H9 (cell line): Measurements from ENCODE around the gene DEPDC5. TPM values are rescaled to one million over a fixed set of nuclear protein-coding genes. Genes with fewer than 3 reads are reported as not detected.

Experiments
- DNase-seq: peaks from one replicate; pipeline ENCODE4 v3.0.0-alpha.2; 2017
- H2AFZ ChIP-seq: one replicate; pipeline ENCODE4 v1.6.1; 2013; ENCODE audit warnings: mild to moderate bottlenecking, low read length, control low read depth, moderate library complexity
- H2AK5ac ChIP-seq: 2 replicates; pipeline ENCODE4 v1.6.1; 2013; ENCODE audit warnings: low read length, control low read depth, mixed read lengths; ENCODE audit not compliant: insufficient read length
- H2BK120ac ChIP-seq: one replicate; pipeline ENCODE4 v1.6.1; 2013; ENCODE audit warnings: low read depth, mild to moderate bottlenecking, low read length, control low read depth, inconsistent platforms; ENCODE audit not compliant: poor library complexity, severe bottlenecking
- H2BK12ac ChIP-seq: 2 replicates; pipeline ENCODE4 v1.6.1; 2013; ENCODE audit warnings: low read length, control low read depth, mixed read lengths, low read depth; ENCODE audit not compliant: insufficient read length
- H2BK15ac ChIP-seq: 2 replicates; pipeline ENCODE4 v1.6.1; 2013; ENCODE audit warnings: low read depth, low read length, control low read depth
- H2BK20ac ChIP-seq: one replicate; pipeline ENCODE4 v1.6.1; 2013; ENCODE audit warnings: low read depth, mild to moderate bottlenecking, low read length, control low read depth, inconsistent platforms; ENCODE audit not compliant: poor library complexity, severe bottlenecking
- H2BK5ac ChIP-seq: 2 replicates; pipeline ENCODE4 v1.6.1; 2013; ENCODE audit warnings: low read length, control low read depth, mixed read lengths; ENCODE audit not compliant: insufficient read length
- H3K14ac ChIP-seq: 2 replicates; pipeline ENCODE4 v1.6.1; 2013; ENCODE audit warnings: low read length, control low read depth; ENCODE audit not compliant: insufficient read depth
- H3K18ac ChIP-seq: 2 replicates; pipeline ENCODE4 v1.6.1; 2013; ENCODE audit warnings: low read depth, mild to moderate bottlenecking, mixed read lengths, low read length, control low read depth; ENCODE audit not compliant: insufficient read length
- H3K23ac ChIP-seq: 2 replicates; pipeline ENCODE4 v1.6.1; 2013; ENCODE audit warnings: low read length, control low read depth, mixed read lengths, low read depth; ENCODE audit not compliant: insufficient read length
- H3K23me2 ChIP-seq: 2 replicates; pipeline ENCODE4 v1.6.1; 2013; ENCODE audit warnings: low read depth, mild to moderate bottlenecking, mixed read lengths, low read length, control low read depth; ENCODE audit not compliant: insufficient read length, poor library complexity, severe bottlenecking
- H3K27ac ChIP-seq: 2 replicates; pipeline ENCODE4 v1.5.1; 2013; ENCODE audit warnings: low read length, control low read depth, mixed read lengths, low read depth; ENCODE audit not compliant: insufficient read length
- H3K27me3 ChIP-seq: 2 replicates; pipeline ENCODE4 v1.6.1; 2013; ENCODE audit warnings: low read length, control low read depth, inconsistent platforms; ENCODE audit not compliant: insufficient read depth
- H3K4ac ChIP-seq: 2 replicates; pipeline ENCODE4 v1.6.1; 2013; ENCODE audit warnings: low read depth, mild to moderate bottlenecking, control low read depth, inconsistent platforms, low read length, moderate library complexity
- H3K4me1 ChIP-seq: 2 replicates; pipeline ENCODE4 v1.6.1; 2013; ENCODE audit warnings: low read length, control low read depth, inconsistent platforms; ENCODE audit not compliant: insufficient read depth
- H3K4me2 ChIP-seq: 2 replicates; pipeline ENCODE4 v1.6.1; 2013; ENCODE audit warnings: low read length, control low read depth, mixed read lengths; ENCODE audit not compliant: insufficient read length, insufficient read depth
- H3K56ac ChIP-seq: 2 replicates; pipeline ENCODE4 v1.6.1; 2013; ENCODE audit warnings: low read depth, mild to moderate bottlenecking, mixed read lengths, low read length, control low read depth; ENCODE audit not compliant: insufficient read length
- H3K79me1 ChIP-seq: 2 replicates; pipeline ENCODE4 v1.6.1; 2013; ENCODE audit warnings: low read depth, mild to moderate bottlenecking, moderate library complexity, low read length, control low read depth, inconsistent platforms; ENCODE audit not compliant: insufficient read depth, poor library complexity, severe bottlenecking
- H3K79me2 ChIP-seq: 2 replicates; pipeline ENCODE4 v1.6.1; 2013; ENCODE audit warnings: low read length, control low read depth, inconsistent platforms; ENCODE audit not compliant: insufficient read depth
- H3K9ac ChIP-seq: 2 replicates; pipeline ENCODE4 v1.6.1; 2013; ENCODE audit warnings: low read length, control low read depth, mixed read lengths; ENCODE audit not compliant: insufficient read length; ENCODE audit errors: extremely low read depth
- H3K9me3 ChIP-seq: one replicate; pipeline ENCODE4 v1.6.1; 2013; ENCODE audit warnings: low read depth, low read length, inconsistent platforms; ENCODE audit not compliant: control insufficient read depth
- H3T11ph ChIP-seq: one replicate; pipeline ENCODE4 v1.6.1; 2013; ENCODE audit warnings: mild to moderate bottlenecking, low read length, control low read depth, inconsistent platforms
- H4K20me1 ChIP-seq: one replicate; pipeline ENCODE4 v1.6.1; 2013; ENCODE audit not compliant: control insufficient read depth, insufficient read length, insufficient read depth
- H4K5ac ChIP-seq: 2 replicates; pipeline ENCODE4 v1.6.1; 2013; ENCODE audit warnings: low read depth, mild to moderate bottlenecking, mixed read lengths, low read length, control low read depth; ENCODE audit not compliant: insufficient read length
- H4K8ac ChIP-seq: replicated peaks from 2 replicates; pipeline ENCODE4 v1.6.1; 2013; ENCODE audit warnings: low read length, control low read depth, mixed read lengths, low read depth; ENCODE audit not compliant: insufficient read length
- H4K91ac ChIP-seq: 2 replicates; pipeline ENCODE4 v1.6.1; 2013; ENCODE audit warnings: low read depth, mild to moderate bottlenecking, moderate library complexity, mixed read lengths, low read length, control low read depth; ENCODE audit not compliant: insufficient read length
- H3K27ac Mint-ChIP-seq, 3 experiments: 2 replicates in 2 of 3; 3 replicates in 1 of 3; pipeline ENCODE4 v1.8.0; 2020 to 2021; ENCODE audit warnings: mixed read lengths in 3 of 3, mild to moderate bottlenecking in 1 of 3, moderate library complexity in 1 of 3
- H3K27me3 Mint-ChIP-seq: 2 replicates; pipeline ENCODE4 v1.8.0; 2021; ENCODE audit warnings: low read depth, mild to moderate bottlenecking, moderate library complexity, mixed read lengths
- H3K36me3 Mint-ChIP-seq, 3 experiments: 2 replicates in 2 of 3; 3 replicates in 1 of 3; pipeline ENCODE4 v1.8.0; 2020 to 2021; ENCODE audit warnings: low read depth in 3 of 3, mixed read lengths in 3 of 3; ENCODE audit not compliant: insufficient read depth in 1 of 3
- H3K4me1 Mint-ChIP-seq, 2 experiments: 2 replicates each; pipeline ENCODE4 v1.8.0; 2020; ENCODE audit warnings: mixed read lengths in 2 of 2
- H3K4me3 Mint-ChIP-seq, 2 experiments: 2 replicates in 1 of 2; 3 replicates in 1 of 2; pipeline ENCODE4 v1.8.0; 2020 to 2021; ENCODE audit warnings: mild to moderate bottlenecking in 2 of 2, mixed read lengths in 2 of 2, moderate library complexity in 1 of 2
- H3K9me3 Mint-ChIP-seq, 2 experiments: 2 replicates in 1 of 2; 3 replicates in 1 of 2; pipeline ENCODE4 v1.8.0; 2020; ENCODE audit warnings: mild to moderate bottlenecking in 2 of 2, mixed read lengths in 2 of 2, moderate library complexity in 1 of 2
- WGBS: extraction: QIAGEN DNeasy Blood & Tissue Kit; methylation state at CpG from one replicate; pipeline ENCODE4 v1.1.7; 2013; ENCODE audit warnings: missing lambda C conversion rate, low lambda C conversion rate, mixed read lengths; ENCODE audit not compliant: insufficient read length; ENCODE audit errors: extremely low coverage; 5-methylcytosine and 5-hydroxymethylcytosine counted together
- total RNA-seq: library from RNA; stranded (reverse); gene quantifications from 2 replicates; pipeline ENCODE4 v1.2.1, GENCODE V29; 2021
- TF ChIP-seq, protein P1 (sequence below): fragments of 200-600 bp; sonication (generic); conservative IDR thresholded peaks from 3 replicates; pipeline ENCODE4 v1.8.0; 2021; ENCODE audit warnings: antibody characterized with exemption, mild to moderate bottlenecking

DEPDC5 gene
- total RNA-seq, 1 experiment from 2014 or later, result 29.2 TPM

DNA sequence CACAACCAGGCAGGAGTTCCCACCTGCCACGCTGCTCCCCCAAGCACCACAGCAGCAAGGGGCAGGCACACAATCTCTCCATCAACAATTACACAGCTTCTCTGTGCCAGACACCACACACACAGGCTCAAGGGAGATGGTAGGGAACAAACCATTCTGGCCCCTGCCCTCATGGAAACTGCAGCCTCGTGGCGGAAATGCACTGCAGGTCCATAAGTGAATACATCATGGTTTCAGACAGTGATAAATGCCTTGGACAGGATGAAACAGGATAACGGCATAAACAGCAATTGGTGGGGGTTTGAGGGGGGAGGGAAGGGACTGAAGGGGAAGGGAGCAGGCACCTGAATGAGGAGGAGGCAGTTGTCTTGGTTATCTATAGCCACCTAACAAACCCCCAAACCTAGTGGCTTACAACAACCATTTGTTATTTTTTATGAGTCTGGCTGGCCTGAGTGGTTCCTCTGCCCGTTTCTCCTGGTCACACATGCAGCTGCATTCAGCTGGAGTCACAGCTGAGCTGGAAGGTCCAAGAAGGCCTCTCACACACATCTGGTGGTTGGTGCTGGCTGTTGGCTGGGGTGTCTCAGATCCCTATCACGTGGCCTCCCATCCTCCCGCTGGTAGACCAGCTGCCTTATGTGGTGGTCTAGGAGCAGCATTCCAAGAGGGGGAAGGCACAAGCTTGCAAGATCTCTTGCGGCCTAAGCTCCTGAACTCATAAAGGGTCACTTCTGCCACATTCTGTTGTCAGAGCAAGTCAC, 175.5 kb downstream of the DEPDC5 start:
- no peaks in the 10 kb centered on the region for H3K27me3 ChIP-seq
- H3K4me2 ChIP-seq, result no peak overlapping the region
- H3K9me3 ChIP-seq, result no peaks in the 10 kb centered on the region
- TF ChIP-seq, protein P1, sequence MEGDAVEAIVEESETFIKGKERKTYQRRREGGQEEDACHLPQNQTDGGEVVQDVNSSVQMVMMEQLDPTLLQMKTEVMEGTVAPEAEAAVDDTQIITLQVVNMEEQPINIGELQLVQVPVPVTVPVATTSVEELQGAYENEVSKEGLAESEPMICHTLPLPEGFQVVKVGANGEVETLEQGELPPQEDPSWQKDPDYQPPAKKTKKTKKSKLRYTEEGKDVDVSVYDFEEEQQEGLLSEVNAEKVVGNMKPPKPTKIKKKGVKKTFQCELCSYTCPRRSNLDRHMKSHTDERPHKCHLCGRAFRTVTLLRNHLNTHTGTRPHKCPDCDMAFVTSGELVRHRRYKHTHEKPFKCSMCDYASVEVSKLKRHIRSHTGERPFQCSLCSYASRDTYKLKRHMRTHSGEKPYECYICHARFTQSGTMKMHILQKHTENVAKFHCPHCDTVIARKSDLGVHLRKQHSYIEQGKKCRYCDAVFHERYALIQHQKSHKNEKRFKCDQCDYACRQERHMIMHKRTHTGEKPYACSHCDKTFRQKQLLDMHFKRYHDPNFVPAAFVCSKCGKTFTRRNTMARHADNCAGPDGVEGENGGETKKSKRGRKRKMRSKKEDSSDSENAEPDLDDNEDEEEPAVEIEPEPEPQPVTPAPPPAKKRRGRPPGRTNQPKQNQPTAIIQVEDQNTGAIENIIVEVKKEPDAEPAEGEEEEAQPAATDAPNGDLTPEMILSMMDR, result no peak
- Mint-ChIP-seq H3K27me3 (peaks cover 14% of the 10 kb centered on the region), H3K4me1 (peaks cover 2 to 14% of the 10 kb centered on the region in 2 experiments; a peak in 3 of 4 replicates), H3K27ac (peak overlapping the region in 1 of 3 experiments; percentile 46; a peak in 1 of 7 replicates), H3K36me3 (no peaks in the 10 kb centered on the region; a peak in 1 of 7 replicates), H3K9me3 (no peaks in the 10 kb centered on the region), H3K4me3 (no peak overlapping the region)
- H4K8ac ChIP-seq, result no peak overlapping the region
- no peak overlapping the region for H3T11ph ChIP-seq
- H2BK15ac ChIP-seq, result no peak overlapping the region
- no peak overlapping the region for H3K9ac ChIP-seq
- H4K20me1 ChIP-seq, result no peaks in the 10 kb centered on the region
- no CpG with 5 or more reads among the region's 8 CpGs for WGBS
- no peak overlapping the region for H3K4ac ChIP-seq
- no peak overlapping the region for H3K56ac ChIP-seq
- H2BK12ac ChIP-seq, result no peak overlapping the region
- H2BK20ac ChIP-seq, result no peak overlapping the region
- no peak for DNase-seq
- no peaks in the 10 kb centered on the region for H3K79me2 ChIP-seq
- no peak overlapping the region for H3K27ac ChIP-seq
- no peaks in the 10 kb centered on the region for H3K4me1 ChIP-seq
- H4K5ac ChIP-seq, result no peak overlapping the region
- H3K23ac ChIP-seq, result no peak overlapping the region
- no peak overlapping the region for H3K18ac ChIP-seq
- H3K14ac ChIP-seq, result no peak overlapping the region
- no peak overlapping the region for H2AK5ac ChIP-seq
- no peak overlapping the region for H2BK120ac ChIP-seq
- H2AFZ ChIP-seq, result no peak overlapping the region
- H4K91ac ChIP-seq, result no peak overlapping the region
- H3K23me2 ChIP-seq, result no peaks in the 10 kb centered on the region
- no peak overlapping the region for H2BK5ac ChIP-seq
- no peaks in the 10 kb centered on the region for H3K79me1 ChIP-seq
